Occipital lobe (tissue), 2 donors: ENCODE data around the gene SETBP1. TPM values are rescaled to one million over a fixed set of nuclear protein-coding genes. Genes with fewer than 3 reads are reported as not detected.
A peak's percentile ranks its signal among the peaks of the same experiment; 100 is the strongest.
"Not testable (repeated sequence)": the region's sequence is repeated elsewhere in the genome, so short reads cannot be mapped to it uniquely, and the experiment has no call there.

Experiments used
- DNase-seq: peaks from one replicate; lab custom pipeline; 2025; lab: John Stamatoyannopoulos, UW
- total RNA-seq: library from RNA; depleted of rRNA; stranded (reverse); fragments of >200 nt; gene quantifications from one replicate; pipeline ENCODE4 v1.2.3, GENCODE V29; 2014

Gene SETBP1
- total RNA-seq, 1 donor from 2014 or later, result 52.3 TPM

DNA sequence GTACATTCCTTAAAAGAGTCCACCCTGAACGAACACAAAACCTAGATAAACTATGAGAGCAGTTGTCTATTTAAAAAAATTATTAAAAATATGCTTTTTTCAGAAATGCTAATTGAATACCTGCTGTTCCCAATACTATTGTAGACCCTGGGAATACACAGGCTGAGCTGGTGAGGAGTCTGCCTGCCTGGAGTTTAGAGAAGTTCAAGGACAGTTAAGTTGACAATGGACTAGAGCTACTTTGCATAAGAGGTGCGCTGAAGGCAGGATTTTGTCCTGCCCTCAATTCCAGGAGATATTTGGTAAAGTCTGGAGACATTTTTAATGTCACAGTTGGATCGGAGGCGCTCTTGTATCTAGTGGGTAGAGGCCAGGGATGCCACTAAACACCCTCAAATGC is 110.2 kb downstream of the SETBP1 start:
- no peak for DNase-seq

DNA sequence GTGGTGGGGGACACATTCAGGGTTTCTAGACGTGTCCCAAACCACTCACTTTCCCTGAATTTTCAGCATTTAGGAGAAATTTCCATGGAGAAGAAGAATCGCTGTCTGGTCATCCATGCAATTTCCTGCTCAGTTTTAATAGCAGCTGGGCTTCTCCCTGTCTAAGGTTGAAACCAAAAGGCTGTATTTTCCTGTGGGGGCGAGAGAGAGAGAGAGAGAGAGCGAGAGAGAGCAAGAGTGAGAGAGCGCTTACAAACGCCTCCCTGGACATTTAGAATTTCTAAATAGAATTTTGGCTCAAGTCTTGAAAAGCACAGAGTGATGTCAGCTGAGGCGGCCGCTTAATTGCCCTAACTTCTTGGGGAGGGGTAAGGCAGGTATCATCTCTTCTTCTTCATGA is 110.8 kb downstream of the SETBP1 start:
- DNase-seq, result peak; percentile 10

DNA sequence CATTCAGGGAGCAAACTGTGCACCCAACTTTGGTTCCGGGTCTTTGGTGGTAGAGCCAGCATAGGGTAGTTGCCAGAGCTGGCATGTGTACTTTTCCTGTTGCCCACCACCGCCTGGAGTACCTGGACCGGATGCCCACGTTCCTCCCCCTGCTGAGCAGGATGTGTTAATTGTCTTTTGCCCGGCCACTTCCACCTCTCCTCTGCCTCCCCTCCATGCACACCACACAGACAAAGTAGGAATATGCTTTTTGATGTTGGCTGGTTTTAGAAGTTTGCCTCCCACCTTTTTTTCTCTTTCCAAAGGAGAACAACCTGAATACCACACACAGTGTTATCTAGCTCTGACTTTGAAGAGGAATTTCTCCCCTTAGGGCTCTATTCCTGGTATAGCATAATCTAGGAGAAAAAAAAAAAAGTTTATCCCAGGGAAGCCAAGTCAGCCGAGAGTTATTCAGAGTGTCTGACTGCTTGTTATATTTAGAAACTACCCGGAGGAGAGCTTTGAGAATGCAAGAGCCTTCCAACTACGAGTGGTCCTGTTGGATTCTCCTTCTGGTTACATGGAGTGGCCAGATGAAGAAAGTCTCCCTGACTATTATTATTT is 111.9 kb downstream of the SETBP1 start:
- DNase-seq, result no peak

DNA sequence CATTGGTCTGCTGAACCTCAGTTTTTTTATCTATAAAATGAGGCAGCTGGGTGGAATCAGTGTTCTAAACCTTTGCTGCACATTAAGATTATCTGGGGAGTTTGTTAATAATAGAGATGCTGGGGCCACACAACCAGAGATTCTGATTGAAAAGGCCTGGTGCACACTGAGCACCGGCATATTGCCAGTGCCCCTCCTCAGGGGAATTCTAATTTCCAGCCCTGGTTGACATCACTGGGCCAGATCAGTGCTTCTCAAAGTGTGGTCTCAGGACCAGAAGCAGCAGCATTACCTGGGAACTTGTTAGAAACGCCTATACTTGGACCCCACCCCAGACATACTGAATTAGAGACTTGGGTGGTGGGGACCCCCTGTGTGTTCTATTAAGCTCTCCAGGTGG is 112.5 kb downstream of the SETBP1 start:
- DNase-seq, result no peak

DNA sequence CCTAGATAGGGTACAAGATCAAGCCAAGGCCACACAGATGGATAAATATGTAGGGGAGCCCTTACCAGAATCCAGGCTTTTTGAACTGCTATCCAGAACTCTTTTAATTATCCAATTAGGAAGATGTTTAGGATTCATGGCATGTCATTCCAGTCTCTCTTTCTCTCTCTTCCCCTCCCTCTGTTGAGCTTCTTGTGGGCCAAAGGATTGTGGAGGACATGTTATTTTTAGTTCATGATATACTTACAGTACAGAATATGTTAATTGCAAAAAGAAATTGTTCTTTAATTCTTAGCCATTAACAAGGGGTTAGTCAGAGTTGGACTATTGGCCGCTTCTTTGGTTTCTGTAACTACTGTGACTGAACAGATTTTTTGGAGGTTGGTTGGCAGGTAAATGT is 113.0 kb downstream of the SETBP1 start:
- DNase-seq, result no peak

DNA sequence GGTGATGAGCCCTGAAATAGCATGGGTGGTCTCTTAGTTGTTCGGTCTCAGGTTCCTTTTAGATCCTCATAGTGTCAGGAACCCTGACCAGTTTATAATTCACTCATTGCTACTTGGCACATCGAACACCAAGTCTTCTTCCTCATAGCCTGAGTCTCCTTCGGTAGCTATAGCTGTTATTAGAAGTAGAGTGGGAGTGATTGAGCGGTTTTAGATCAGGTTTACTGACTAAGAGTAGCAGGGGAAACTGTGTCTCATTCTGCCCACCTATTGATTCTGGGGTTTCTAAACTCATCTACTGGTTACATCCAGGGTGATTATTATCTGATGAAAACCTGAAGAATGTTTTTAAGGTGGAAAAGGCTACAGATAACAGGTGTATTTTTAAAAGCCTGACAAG is 114.6 kb downstream of the SETBP1 start:
- no peak for DNase-seq

DNA sequence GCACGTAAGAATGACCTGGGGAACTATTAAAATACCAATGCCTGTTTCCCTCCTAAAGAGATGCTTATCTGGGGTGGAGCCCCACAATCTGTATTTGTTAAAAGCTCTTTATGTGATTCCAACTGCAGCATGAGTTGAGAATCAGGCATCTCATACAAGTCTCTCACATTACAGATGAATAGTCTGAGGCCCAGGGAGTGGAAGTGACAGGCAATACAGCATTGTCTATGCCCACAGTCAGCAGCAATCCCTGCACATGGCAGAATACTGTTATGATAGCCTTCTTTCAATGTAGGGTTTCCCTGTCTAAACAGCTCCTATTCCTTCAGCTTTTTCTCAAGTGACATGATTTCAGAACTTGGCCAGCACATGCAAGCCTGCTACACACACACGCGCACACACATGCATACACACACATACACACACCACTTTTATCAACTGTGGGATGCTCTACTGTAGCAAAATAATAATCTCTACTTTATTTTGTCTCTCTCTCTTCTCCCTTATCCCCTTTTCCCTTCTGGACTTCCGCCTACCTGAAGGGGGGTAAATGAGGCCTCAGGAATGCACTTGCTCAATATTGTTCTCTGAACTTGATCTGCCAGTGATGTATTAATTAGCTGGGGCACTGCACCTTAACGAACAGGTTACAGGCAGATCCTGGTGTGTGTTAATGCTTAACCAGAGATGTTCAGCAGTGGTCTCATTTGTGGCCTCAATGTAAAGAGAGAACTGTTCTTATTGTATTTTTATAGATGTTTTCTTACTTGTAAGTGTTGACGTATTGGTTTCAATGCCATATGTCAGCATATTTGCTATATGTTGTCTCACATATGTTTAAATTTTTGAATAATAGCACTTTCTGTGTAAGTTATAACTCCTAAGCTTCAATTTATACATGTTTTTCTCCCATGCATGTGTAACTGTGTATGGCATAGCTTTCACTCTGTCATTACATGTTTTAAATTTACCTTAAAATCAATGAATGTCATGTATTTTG is 116.0 kb downstream of the SETBP1 start:
- no peak for DNase-seq

DNA sequence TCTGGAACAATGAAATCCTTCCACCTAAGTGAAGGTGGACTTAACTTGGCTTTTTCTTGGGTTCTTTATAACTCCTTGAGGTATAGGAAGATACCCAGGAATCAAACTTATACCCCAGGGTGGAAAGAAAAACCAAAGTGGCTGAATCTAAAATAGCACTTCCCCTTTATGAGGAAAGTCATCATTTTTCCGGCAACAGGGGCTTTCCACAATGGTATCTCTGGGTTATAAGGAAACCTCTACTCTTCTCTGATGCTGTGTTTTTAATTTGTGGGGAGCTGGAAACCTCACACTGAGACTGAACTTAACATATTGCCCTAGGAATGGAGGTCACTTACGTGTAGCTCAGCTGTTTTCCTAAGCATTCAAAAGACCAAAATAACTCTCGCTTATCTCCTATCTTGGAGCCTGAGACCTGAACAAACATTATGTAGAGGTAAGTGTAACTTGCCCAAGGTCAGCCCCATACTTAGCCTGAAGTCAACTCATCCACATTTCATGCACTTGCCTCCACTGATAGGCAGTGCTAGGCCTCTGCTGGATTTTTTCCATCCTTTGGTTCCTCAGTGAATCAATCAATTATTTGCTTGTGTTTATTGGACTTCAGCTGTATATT is 117.9 kb downstream of the SETBP1 start:
- no peak for DNase-seq

DNA sequence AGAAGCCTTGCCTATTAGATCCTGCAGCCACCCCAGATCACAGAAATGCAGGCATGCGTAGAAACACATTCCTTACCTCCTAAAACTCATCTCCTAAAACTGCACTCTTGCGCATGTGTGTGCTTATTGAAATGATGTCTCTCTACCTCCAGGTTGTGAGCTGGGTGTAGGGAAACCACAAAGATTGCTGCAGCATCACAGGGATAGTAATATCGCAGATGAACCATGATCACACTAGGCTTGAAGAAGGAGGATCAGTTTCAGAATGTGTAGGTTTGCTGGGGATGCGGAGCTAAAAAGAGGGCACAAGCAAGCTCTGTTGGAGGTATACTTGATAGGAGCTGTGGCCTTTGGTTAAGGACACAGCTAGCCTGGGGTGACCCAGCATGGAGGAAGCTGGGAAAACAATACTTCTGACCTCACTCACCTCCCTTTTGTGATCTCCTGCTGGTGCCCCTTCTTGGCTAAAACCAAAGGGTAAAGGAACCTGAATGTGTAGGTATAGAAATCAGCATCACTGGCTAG is 118.8 kb downstream of the SETBP1 start:
- no peak for DNase-seq

DNA sequence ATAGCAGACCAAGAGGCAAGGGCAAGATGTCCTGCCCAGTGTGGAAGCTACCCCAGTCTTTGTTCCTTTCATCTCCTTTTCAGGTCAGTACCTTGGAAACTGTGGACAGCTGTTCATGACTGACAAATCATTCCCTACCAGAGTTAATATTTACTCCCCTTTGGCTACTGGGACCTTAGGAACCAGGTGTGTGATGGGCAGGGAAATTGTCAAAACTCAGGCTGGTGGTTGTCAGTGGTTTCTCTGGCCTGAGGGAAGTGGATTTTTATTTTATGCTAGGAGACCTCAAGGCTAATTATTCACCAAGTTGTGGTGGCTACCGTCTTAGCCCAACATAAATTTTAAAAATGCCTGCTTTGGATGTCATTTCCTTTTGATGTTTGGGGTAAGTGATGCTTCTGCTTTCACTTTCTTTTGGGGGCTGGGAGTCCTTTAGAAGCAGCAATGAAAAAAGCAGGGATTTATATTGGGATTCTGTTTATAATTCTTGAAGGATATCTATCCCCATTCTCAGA is 119.3 kb downstream of the SETBP1 start:
- DNase-seq, result no peak

DNA sequence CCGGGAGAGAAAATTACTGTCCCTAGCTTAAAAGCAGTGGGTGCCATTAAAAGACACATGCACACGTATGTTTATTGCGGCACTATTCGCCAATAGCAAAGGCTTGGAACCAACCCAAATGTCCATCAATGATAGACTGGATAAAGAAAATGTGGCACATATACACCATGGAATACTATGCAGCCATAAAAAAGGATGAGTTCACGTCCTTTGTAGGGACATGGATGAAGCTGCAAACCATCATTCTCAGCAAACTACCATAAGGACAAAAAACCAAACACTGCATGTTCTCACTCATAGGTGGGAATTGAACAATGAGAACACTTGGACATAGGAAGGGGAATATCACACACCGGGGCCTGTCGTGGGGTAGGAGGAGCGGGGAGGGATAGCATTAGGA is 120.1 kb downstream of the SETBP1 start:
- not testable (repeated sequence) for DNase-seq

DNA sequence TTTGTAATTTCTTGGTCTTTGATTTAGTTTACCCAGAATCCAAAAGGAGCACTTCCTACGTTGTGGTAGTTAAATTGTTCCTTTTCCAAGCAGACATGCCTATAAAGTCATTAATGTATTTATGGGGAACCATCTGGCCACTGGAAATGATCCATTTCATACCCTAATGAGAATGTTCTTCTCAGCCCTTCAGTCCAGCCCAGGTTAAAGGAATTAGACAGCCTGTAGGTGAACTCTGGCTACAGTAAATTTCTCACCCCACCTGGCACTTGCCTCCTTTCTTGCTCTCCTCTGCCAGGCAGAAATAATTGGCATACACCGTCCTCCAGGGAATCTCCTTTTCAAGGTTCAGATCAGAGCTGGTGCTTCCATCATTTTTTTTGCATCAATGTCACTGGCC is 121.1 kb downstream of the SETBP1 start:
- DNase-seq, result no peak

DNA sequence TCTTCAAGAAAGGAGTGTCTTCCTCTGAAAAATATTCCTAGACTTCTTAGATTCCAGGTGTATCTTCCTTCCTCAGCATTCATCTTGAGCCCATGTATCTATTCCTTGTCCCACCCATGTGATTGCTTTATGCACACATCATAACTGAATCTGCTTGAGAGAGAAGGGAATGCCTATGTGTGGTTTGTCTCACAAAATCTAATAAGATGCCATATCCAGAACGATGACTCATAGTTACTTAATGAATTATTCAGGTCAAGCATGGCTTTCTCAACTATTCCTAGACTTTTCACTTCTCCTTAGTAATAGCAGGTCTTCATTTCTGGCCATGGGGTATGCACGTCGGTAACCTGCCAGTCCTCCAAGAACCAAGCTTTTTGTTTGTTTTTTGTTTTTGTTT is 121.8 kb downstream of the SETBP1 start:
- no peak for DNase-seq

DNA sequence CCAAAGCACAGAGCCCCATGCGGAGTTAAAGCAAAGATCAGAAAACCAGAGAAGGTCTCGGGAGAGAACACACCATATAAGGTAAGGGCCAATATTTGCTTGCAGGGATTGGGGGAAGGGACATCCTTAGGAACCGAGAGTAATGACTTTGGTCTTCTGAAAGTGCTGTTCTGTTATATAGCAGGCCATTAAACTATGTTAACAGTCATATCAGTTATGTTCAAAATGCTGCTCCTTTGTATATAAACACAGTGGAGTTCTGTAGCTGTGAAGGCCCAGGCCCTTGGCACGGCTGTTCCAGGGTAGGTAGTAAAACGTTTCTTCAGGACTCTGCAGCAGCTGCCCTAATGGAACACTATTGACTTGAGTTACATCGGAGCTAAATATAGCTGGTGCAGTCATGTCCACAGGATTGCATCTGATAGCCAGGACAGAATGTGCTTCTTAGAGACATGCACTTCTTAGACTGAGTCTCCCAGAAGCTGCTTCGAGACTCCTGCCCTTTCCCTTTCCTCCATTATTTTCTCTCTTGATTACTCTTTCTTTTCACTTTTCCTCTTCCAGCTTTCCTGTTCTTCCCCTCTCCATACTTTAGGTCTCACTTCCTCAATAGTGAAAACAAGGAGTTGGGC is 122.4 kb downstream of the SETBP1 start:
- peak; percentile 5 for DNase-seq

DNA sequence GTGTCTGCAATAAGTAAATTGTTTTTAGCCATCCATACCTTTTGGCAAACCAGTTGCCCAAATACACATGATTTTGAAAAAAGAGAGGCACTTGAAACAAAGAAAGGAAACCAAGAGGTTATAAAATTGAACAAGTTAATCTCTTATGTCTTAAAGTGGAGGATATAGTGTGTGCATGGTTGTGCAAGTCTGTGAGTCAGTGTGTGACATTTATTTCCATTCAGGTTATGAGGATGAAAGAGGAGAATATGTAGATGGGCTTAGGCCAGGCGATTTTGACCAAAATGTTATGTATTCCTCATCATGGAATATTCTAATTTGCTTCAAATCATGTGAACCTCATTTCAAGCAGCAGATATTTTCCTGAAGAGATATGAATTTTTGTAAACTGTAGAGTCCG is 123.3 kb downstream of the SETBP1 start:
- DNase-seq, result no peak

DNA sequence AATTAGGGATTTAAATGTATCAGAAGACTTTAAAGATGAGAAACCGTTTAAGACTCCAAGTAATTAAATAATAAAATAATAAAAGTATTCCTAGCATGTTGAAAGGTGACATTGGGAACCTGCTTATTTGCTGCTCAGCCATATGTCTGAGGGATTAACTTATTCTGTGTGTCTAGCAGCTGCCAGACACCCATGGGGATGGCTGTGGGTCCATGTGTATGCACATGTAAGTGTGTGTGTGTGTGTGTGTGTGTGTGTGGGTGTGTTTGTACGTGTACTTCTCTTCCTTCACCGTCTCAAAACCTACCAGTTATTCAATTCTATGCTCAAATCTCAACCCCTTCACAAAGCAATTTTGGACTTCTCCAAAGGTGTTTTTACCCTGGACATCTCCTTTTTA is 124.5 kb downstream of the SETBP1 start:
- no peak for DNase-seq

DNA sequence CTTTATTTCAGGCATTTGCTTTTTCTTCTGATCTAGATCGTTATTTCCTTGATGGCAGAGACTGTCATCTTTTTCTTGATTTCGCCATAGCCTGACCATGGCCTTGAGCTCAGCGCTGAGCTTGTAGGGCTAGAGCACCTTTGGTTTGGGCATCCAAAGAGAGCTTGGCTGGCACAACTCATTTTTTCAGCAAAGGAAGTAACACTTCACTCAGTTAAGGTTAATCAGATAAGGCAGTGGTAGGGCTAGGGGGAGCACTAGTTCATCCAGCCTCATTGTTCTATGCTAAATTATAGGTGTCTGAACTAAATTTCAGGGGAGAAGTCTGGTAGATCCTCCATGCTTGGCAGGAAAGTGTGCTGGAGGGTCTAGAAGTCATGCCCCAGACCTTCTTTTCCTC is 125.0 kb downstream of the SETBP1 start:
- DNase-seq, result no peak

DNA sequence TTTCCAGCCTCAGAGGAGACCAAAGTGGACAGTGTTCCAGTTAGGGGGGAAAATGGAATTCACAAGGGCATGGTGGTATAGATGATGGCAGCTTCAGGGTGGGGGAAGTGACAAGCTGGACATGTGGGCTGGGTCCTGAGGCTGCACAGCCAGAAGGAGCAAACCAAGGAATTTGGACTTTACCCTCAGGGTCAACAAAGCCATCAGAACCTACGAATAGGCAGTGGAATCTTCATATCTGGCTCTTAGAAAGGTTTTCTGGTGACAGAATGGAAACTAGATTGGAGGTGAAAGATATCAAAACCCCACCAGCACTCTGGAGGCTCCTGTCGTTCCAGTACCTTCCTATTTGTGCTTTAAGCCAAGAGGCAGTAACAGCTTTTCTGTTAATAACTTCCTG is 127.1 kb downstream of the SETBP1 start:
- no peak for DNase-seq

DNA sequence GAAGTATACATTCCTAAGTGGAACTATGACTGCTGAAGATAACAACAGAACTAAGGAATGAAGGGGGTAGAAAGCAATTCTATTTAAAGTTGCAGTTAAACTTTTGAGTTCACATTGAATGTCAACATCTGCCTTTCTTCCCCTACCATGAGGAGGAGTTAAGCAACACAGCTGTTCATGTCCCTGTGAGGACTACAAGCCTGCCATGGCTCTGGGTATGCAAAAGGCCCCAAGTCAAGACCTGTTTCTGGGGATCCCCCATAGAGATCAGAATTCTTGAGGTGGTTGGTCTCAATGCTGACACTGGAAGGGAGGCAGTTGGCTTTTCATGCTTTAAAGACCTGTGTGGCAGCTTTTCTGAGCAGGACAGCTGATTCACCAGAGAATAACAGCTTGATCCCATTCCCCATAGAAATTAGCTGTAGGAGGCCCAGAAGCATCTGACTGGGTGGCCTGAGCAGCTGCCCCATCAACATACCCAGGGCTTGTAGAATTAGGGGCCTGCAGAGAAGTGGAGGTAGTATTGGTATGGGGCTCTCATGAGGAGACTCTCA is 131.0 kb downstream of the SETBP1 start:
- DNase-seq, result no peak

DNA sequence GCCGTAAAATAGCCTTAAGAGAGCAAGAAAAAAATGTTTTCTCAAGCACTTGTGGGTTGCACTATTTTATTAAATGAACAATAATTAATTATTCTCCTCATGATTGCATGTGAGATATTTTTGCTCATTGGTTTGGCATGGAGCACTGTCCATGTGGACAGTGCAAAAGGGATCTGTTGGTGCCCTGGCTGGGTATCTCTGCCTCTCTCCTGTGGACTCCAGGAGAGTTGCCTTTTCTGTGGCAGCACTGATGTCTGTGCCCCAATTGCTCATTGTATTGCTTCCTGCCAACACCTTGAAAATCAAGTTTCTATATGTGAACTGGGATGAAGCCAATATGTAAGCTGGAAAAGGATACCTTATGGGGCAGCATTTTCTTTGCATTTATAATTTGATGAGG is 131.7 kb downstream of the SETBP1 start:
- no peak for DNase-seq

DNA sequence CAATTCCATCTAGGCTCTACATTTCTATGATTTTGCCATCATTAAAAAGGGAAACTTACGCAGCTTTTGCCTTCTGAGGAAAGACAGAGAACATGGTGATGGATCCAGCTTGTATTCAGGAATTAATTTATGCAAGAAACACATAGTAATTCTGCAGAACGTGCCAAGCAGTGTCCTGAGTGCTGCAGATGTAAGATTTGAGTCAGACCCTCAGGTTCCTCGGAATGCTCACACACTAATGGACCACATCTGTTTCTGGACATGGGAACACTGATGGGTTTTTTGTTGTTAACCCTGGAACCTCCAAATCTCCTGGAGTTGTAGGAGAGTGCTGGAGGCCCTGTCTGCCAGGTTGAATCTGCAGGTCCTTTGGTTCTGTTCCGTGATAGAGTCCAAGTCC is 132.9 kb downstream of the SETBP1 start:
- DNase-seq, result no peak
